Measurements from ENCODE around the gene FOLR2.
A peak's percentile ranks its signal among the peaks of the same experiment; 100 is the strongest.

FOLR2 gene

DNA sequence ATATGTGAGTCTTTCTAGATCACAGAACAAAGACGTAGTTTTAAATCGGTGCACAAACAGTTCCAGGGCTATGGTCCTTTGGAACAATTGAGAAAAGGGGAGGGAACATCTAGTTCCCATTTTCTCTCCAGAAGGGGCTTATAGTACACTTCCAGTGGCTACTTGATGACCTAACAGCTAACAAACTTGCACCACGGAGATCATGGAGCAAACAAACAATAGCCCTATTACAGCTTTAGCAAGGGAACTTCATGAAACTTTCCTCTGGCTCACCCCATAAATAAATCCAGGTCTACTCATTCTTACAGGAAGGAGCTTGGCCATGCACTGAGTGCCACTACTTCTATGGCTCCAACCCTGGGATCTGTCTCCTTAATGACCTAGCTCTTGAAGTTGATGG, 8.3 kb upstream of the FOLR2 start:
- no peaks in the 10 kb centered on the region for H3K27me3 ChIP-seq (ENCODE audit: control insufficient read depth in 1 of 2, insufficient read depth in 2 of 2, low read length in 2 of 2)
- H3K4me1 ChIP-seq (ENCODE audit: control insufficient read depth, insufficient read depth, low read length): no peaks in the 10 kb centered on the region
- H3K4me3 ChIP-seq (ENCODE audit: low read length in 2 of 2): no peak overlapping the region
- H3K27ac ChIP-seq (ENCODE audit: low read length): no peak overlapping the region
- peaks cover 4 to 11% of the 10 kb centered on the region in 2 donors for H3K9me3 ChIP-seq (ENCODE audit: control insufficient read depth in 2 of 2, low read length in 2 of 2)
- no peaks in the 10 kb centered on the region for H3K36me3 ChIP-seq (ENCODE audit: control insufficient read depth in 2 of 2, insufficient read depth in 2 of 2, low read length in 2 of 2)
- H3K9ac ChIP-seq (ENCODE audit: low read length in 2 of 2): no peak overlapping the region

DNA sequence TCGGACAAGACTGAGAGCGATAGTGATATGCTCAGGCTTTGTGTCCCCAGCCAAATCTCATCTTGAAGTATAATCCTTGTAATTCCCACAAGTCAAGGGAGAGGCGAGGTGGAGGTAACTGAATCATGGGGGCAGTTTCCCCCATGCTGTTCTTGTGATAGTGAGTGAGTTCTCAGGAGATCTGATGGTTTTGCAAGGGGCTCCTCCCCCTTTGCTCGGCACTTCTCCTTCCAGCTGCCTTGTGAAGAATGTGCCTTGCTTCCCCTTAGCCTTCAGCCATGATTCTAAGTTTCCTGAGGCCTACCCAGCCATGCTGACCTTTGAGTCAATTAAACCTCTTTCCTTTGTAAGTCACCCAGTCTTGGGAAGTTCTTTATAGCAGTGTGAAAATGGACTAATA, 7.5 kb upstream of the FOLR2 start:
- Histone ChIP-seq H3K4me1 (ENCODE audit: control insufficient read depth, insufficient read depth, low read length) (no peaks in the 10 kb centered on the region), H3K27me3 (ENCODE audit: control insufficient read depth in 1 of 2, insufficient read depth in 2 of 2, low read length in 2 of 2) (no peaks in the 10 kb centered on the region), H3K9ac (ENCODE audit: low read length in 2 of 2) (no peak overlapping the region), H3K4me3 (ENCODE audit: low read length in 2 of 2) (no peak overlapping the region), H3K36me3 (ENCODE audit: control insufficient read depth in 2 of 2, insufficient read depth in 2 of 2, low read length in 2 of 2) (no peaks in the 10 kb centered on the region), H3K9me3 (ENCODE audit: control insufficient read depth in 2 of 2, low read length in 2 of 2) (peaks cover 4 to 11% of the 10 kb centered on the region in 2 donors), H3K27ac (ENCODE audit: low read length) (no peak overlapping the region)

DNA sequence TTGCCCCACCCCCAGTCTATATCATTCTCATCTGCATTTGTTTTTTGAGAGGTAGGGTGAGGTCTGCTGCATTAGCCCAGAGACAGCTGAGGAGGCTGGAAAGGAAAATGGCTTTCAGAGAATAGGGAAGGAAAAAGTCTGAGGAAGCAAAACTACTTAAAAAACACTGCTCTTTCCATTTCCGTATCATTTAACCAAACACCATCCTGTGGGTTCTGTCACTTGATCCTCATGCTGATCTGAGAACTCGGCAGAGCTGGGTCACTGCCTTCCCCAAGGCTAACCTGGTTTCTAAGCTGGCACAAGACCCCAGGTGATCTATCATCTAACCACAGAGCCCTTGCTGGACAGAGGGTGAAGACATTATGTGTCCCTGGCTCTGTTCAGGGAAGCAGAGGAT, 1.2 kb downstream of the FOLR2 start:
- H3K27me3 ChIP-seq (ENCODE audit: control insufficient read depth in 1 of 2, insufficient read depth in 2 of 2, low read length in 2 of 2): peaks cover 0 to 4% of the 10 kb centered on the region in 2 donors
- H3K9ac ChIP-seq (ENCODE audit: low read length in 2 of 2): no peak overlapping the region
- H3K4me3 ChIP-seq (ENCODE audit: low read length in 2 of 2): peak overlapping the region in 1 of 2 donors; percentile 22
- H3K9me3 ChIP-seq (ENCODE audit: control insufficient read depth in 2 of 2, low read length in 2 of 2): no peaks in the 10 kb centered on the region
- H3K4me1 ChIP-seq (ENCODE audit: control insufficient read depth, insufficient read depth, low read length): peaks cover 10% of the 10 kb centered on the region
- no peak overlapping the region for H3K27ac ChIP-seq (ENCODE audit: low read length)
- no peaks in the 10 kb centered on the region for H3K36me3 ChIP-seq (ENCODE audit: control insufficient read depth in 2 of 2, insufficient read depth in 2 of 2, low read length in 2 of 2)

DNA sequence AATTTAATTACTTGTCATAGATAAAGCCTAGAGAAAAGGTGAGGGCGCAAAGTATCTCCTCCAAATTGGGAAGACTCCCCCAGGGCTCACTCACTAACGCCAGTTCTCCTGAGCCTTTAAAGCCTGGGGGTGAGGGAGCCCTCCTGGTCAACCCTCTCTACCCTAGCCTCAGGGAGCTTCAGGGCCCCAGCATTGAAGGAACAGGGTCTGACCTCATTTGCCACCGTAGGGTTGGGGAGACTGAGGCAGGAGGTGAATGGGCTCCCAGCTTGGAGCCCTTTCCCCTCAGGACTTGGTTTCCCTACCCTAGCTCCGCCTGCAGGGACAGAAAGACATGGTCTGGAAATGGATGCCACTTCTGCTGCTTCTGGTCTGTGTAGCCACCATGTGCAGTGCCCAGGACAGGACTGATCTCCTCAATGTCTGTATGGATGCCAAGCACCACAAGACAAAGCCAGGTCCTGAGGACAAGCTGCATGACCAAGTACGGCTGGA, 1.7 kb downstream of the FOLR2 start:
- peak overlapping the region in 1 of 2 donors; percentile 22 for H3K4me3 ChIP-seq (ENCODE audit: low read length in 2 of 2)
- H3K27me3 ChIP-seq (ENCODE audit: control insufficient read depth in 1 of 2, insufficient read depth in 2 of 2, low read length in 2 of 2): peaks cover 0 to 4% of the 10 kb centered on the region in 2 donors
- no peaks in the 10 kb centered on the region for H3K9me3 ChIP-seq (ENCODE audit: control insufficient read depth in 2 of 2, low read length in 2 of 2)
- H3K36me3 ChIP-seq (ENCODE audit: control insufficient read depth in 2 of 2, insufficient read depth in 2 of 2, low read length in 2 of 2): no peaks in the 10 kb centered on the region
- H3K27ac ChIP-seq (ENCODE audit: low read length): no peak overlapping the region
- no peak overlapping the region for H3K9ac ChIP-seq (ENCODE audit: low read length in 2 of 2)
- H3K4me1 ChIP-seq (ENCODE audit: control insufficient read depth, insufficient read depth, low read length): peaks cover 10% of the 10 kb centered on the region

DNA sequence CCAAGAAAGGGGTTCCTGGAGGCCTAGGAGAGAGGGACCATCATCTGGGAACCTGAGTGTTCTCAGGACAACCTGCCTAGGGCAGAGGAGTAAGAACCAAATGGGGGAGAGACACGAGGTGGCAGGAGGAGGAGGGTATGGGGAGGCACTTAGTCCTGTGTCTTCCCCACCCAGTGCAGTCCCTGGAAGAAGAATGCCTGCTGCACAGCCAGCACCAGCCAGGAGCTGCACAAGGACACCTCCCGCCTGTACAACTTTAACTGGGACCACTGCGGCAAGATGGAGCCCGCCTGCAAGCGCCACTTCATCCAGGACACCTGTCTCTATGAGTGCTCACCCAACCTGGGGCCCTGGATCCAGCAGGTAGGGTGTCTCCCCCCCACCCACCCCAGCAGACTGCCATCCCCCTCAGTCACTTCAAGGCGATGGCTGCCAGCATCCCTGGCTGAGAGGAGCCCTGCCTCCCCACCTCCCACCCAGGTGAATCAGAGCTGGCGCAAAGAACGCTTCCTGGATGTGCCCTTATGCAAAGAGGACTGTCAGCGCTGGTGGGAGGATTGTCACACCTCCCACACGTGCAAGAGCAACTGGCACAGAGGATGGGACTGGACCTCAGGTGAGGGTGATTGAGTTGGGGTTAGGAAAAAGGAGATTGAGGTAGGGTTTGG, 4.2 kb downstream of the FOLR2 start:
- H3K4me3 ChIP-seq (ENCODE audit: low read length in 2 of 2): no peak overlapping the region
- H3K9ac ChIP-seq (ENCODE audit: low read length in 2 of 2): no peak overlapping the region
- peaks cover 20% of the 10 kb centered on the region for H3K4me1 ChIP-seq (ENCODE audit: control insufficient read depth, insufficient read depth, low read length)

DNA sequence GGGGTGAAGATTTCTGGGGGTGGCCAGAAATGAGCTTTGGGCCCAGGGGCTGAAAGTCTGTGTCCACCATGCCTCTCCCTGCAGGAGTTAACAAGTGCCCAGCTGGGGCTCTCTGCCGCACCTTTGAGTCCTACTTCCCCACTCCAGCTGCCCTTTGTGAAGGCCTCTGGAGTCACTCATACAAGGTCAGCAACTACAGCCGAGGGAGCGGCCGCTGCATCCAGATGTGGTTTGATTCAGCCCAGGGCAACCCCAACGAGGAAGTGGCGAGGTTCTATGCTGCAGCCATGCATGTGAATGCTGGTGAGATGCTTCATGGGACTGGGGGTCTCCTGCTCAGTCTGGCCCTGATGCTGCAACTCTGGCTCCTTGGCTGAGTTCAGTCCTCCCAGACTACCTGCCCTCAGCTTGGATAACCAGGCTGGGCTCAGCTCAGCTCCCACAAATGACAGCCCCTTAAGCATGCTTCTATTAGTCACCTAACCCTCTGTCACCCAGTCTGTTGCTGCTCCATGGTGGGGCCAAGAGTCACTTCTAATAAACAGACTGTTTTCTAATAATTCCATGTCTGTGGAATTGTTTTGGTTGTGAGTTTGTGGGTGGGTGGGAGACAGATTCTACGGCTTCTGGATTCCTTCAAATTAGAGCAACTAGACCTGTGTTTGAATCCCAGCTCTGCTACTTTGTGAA, 4.9 kb downstream of the FOLR2 start:
- H3K9ac ChIP-seq (ENCODE audit: low read length in 2 of 2): no peak overlapping the region
- H3K36me3 ChIP-seq (ENCODE audit: control insufficient read depth in 2 of 2, insufficient read depth in 2 of 2, low read length in 2 of 2): no peaks in the 10 kb centered on the region
- no peaks in the 10 kb centered on the region for H3K9me3 ChIP-seq (ENCODE audit: control insufficient read depth in 2 of 2, low read length in 2 of 2)
- no peak overlapping the region for H3K4me3 ChIP-seq (ENCODE audit: low read length in 2 of 2)
- peaks cover 24% of the 10 kb centered on the region for H3K4me1 ChIP-seq (ENCODE audit: control insufficient read depth, insufficient read depth, low read length)
- peaks cover 0 to 4% of the 10 kb centered on the region in 2 donors for H3K27me3 ChIP-seq (ENCODE audit: control insufficient read depth in 1 of 2, insufficient read depth in 2 of 2, low read length in 2 of 2)
- H3K27ac ChIP-seq (ENCODE audit: low read length): peak overlapping the region; percentile 93

More for the DNA sequence above, 4.2 kb downstream of the FOLR2 start:
- Histone ChIP-seq H3K27ac (ENCODE audit: low read length) (no peak overlapping the region), H3K27me3 (ENCODE audit: control insufficient read depth in 1 of 2, insufficient read depth in 2 of 2, low read length in 2 of 2) (peaks cover 0 to 4% of the 10 kb centered on the region in 2 donors), H3K36me3 (ENCODE audit: control insufficient read depth in 2 of 2, insufficient read depth in 2 of 2, low read length in 2 of 2) (no peaks in the 10 kb centered on the region), H3K9me3 (ENCODE audit: control insufficient read depth in 2 of 2, low read length in 2 of 2) (no peaks in the 10 kb centered on the region)

DNA sequence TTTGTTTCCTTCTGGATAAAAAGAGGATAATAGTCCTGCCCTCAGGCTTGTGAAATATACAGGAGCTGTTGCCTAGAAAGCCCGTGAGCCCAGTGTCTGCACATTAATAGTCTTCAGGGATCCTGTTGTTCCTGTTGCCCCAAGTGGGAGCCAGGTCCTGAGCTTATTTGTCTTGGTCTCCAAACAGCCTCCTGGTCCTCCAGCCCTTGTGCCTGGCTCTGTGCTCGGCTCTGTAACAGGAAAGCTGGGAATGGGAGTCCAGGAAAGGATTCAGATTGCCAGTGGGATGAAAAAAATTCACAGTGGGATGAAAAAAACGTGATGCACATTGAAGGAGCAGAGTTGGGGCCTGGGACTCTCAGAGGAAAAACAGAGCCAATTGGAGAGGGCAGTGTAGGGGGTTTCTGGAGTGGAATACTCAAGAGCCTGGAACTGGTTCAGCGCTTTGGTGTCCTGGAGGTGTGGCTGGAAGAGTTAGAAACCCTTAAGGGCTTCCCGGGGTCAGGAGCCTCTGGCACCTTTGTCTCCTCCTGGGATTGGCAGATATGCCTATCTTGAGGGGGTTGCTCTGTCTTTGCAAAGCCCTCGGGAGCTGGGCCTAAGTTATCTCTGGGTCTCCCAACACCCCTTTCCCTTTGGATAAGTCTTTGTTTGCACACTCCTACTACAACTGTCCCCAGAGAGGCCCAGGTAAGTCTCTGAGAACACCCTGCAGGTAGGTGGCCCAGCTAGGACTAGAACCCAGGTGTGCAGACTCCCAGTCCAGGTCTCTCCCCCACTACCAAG, 5.7 kb downstream of the FOLR2 start:
- H3K27me3 ChIP-seq (ENCODE audit: control insufficient read depth in 1 of 2, insufficient read depth in 2 of 2, low read length in 2 of 2): peaks cover 0 to 4% of the 10 kb centered on the region in 2 donors
- H3K4me1 ChIP-seq (ENCODE audit: control insufficient read depth, insufficient read depth, low read length): peaks cover 27% of the 10 kb centered on the region
- H3K36me3 ChIP-seq (ENCODE audit: control insufficient read depth in 2 of 2, insufficient read depth in 2 of 2, low read length in 2 of 2): peaks cover 0 to under 1% of the 10 kb centered on the region in 2 donors
- H3K9me3 ChIP-seq (ENCODE audit: control insufficient read depth in 2 of 2, low read length in 2 of 2): no peaks in the 10 kb centered on the region
- H3K9ac ChIP-seq (ENCODE audit: low read length in 2 of 2): peak overlapping the region; percentile 79 to 82
- peak overlapping the region; percentile 87 to 89 for H3K4me3 ChIP-seq (ENCODE audit: low read length in 2 of 2)
- H3K27ac ChIP-seq (ENCODE audit: low read length): peak overlapping the region; percentile 93

DNA sequence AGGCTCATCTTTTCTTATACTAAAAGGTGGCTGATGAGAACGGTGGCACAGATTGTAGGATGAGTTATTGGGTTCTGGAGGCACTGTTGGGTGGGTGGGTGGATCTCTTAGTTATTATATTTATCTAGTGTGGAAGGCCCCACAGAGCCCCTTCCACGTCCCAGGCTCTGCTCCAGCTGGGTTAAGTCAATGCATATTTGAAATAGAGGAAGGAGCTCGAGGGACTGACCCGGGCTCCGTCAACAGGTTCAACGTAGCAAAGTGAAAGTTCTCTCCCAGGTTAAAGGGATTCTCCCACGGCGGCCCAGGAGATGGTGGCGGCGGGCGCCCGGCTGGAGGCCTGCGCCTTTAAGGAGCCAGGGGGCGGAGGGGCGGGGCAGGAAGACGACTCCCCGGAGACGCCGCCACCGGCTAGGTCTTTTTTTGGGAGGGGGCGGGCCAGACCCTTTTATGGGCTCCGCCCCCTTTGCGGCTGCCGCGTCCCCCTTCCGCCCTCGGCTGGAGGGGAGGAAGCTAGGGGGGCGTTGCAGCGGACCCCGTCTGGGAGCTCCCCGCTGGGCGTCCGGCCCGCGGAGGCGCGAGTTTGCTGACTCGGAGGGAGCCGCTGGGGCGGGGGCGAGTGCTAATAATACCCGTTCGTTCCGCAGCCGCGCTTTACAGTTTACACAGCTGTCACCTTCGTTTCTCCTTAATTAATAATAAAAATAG, 6.5 kb downstream of the FOLR2 start:
- H3K9me3 ChIP-seq (ENCODE audit: control insufficient read depth in 2 of 2, low read length in 2 of 2): no peaks in the 10 kb centered on the region
- peaks cover 0 to 5% of the 10 kb centered on the region in 2 donors for H3K36me3 ChIP-seq (ENCODE audit: control insufficient read depth in 2 of 2, insufficient read depth in 2 of 2, low read length in 2 of 2)
- peaks cover 0 to 4% of the 10 kb centered on the region in 2 donors for H3K27me3 ChIP-seq (ENCODE audit: control insufficient read depth in 1 of 2, insufficient read depth in 2 of 2, low read length in 2 of 2)
- H3K4me3 ChIP-seq (ENCODE audit: low read length in 2 of 2): peak overlapping the region; percentile 87 to 89
- peak overlapping the region; percentile 79 to 82 for H3K9ac ChIP-seq (ENCODE audit: low read length in 2 of 2)
- peak overlapping the region; percentile 93 for H3K27ac ChIP-seq (ENCODE audit: low read length)
- H3K4me1 ChIP-seq (ENCODE audit: control insufficient read depth, insufficient read depth, low read length): peaks cover 35% of the 10 kb centered on the region

DNA sequence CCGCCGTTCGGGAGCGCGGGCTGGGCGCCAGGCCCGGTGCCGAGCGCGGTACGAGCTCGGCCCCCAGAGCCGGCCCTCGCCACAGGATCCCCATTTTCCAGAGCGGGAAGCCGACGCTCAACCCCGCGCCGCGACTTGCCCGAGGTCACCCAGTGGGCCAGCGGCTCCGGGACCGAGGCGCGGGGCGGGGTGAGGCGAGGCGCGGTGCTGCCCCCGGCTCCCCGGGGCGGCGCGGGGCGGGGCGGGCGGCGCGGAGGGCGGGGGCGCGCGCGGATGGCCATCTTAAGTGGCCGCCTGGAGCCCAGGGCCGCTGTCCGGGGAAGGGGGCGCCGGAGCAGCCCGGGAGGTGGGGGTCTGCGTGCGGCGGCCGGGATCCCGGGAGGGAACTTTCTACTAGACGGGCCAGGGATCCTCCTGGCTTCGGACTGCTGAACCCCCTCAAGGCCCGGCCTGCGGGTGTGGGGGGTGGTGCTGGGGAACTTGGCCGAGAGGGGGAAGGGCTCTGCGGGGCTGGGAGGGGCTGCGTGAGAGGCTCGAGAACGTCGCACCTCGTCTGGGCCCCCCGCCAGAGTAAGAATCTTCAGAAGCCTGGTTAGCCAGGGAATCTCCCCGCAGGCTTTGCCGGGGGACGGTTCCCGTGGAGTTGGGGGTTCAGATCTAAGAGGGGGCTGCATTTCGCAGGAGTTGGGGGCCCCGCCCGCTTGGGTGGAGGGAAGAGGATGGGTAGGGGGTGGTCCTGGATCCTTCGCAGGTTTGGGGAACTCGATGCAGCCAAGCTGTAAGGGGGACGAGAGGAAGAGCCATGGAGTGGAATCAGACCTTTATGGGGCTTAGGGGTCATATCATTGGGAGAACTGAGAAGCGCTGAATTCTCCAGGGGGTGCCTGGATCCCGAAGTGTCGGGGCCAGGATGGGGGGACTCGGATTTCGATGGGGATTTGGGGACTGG, 7.3 kb downstream of the FOLR2 start:
- H3K4me1 ChIP-seq (ENCODE audit: control insufficient read depth, insufficient read depth, low read length): peaks cover 37% of the 10 kb centered on the region
- peaks cover 2 to 9% of the 10 kb centered on the region in 2 donors for H3K36me3 ChIP-seq (ENCODE audit: control insufficient read depth in 2 of 2, insufficient read depth in 2 of 2, low read length in 2 of 2)

More for the DNA sequence above, 7.3 kb downstream of the FOLR2 start:
- Histone ChIP-seq H3K9me3 (ENCODE audit: control insufficient read depth in 2 of 2, low read length in 2 of 2) (no peaks in the 10 kb centered on the region), H3K27me3 (ENCODE audit: control insufficient read depth in 1 of 2, insufficient read depth in 2 of 2, low read length in 2 of 2) (no peaks in the 10 kb centered on the region), H3K4me3 (ENCODE audit: low read length in 2 of 2) (peak overlapping the region; percentile 89 to 94), H3K27ac (ENCODE audit: low read length) (peak overlapping the region; percentile 93), H3K9ac (ENCODE audit: low read length in 2 of 2) (peak overlapping the region; percentile 85 to 95)
